SK-N-SH (cell line): ENCODE measurements around the gene PYCR2. TPM values are rescaled to one million over a fixed set of nuclear protein-coding genes. Genes with fewer than 3 reads are reported as not detected.

Experiments
- CTCF ChIA-PET: fragments of 300-600, 350-600 bp; formaldehyde crosslinking; extraction: SDS; loops from one replicate; lab custom pipeline; 2021; lab: Yijun Ruan, JAX
- POLR2A ChIA-PET: fragments of 350-600 bp; sonication (Branson Sonifier 250); formaldehyde crosslinking; extraction: SDS; loops from one replicate; lab custom pipeline; 2020; ENCODE audit warnings: antibody characterized with exemption, inconsistent platforms; lab: Yijun Ruan, JAX
- DNase-seq: peaks from one replicate; pipeline ENCODE4 v3.0.0; 2012
- H2AFZ ChIP-seq: fragments of 200-600 bp; sonication (generic); 2 replicates; pipeline ENCODE4 v1.8.1; 2016; ENCODE audit warnings: antibody characterized with exemption, mild to moderate bottlenecking, low read depth
- H3F3A ChIP-seq: fragments of 200-600 bp; sonication (generic); replicated peaks from 2 replicates; pipeline ENCODE3; 2016; ENCODE audit warnings: antibody characterized with exemption, mild to moderate bottlenecking; ENCODE audit not compliant: insufficient read depth
- H3K27ac ChIP-seq, 2 experiments: fragments of 200-500 bp in 1 of 2; fragments of 200-600 bp in 1 of 2; sonication (Bioruptor generic) in 1 of 2; sonication (generic), shearing (Covaris generic) in 1 of 2; 2 replicates each; pipeline versions ENCODE4 v1.5.1 to v1.6.1; 2014 to 2016; ENCODE audit warnings: low read depth in 2 of 2, inconsistent platforms in 1 of 2, low read length in 1 of 2, mild to moderate bottlenecking in 1 of 2, mixed read lengths in 1 of 2
- H3K27me3 ChIP-seq: fragments of 200-600 bp; sonication (generic), shearing (Covaris generic); 2 replicates; pipeline ENCODE4 v1.6.1; 2016; ENCODE audit warnings: mixed run types; ENCODE audit not compliant: insufficient read depth
- H3K36me3 ChIP-seq, 2 experiments: fragments of 200-500 bp in 1 of 2; fragments of 200-600 bp in 1 of 2; sonication (Bioruptor generic) in 1 of 2; sonication (generic) in 1 of 2; replicated peaks in 1 of 2; 2 replicates each; pipeline versions ENCODE3 to v1.5.1; 2014 to 2016; ENCODE audit warnings: low read length in 1 of 2, mild to moderate bottlenecking in 1 of 2; ENCODE audit not compliant: insufficient read depth in 2 of 2, control insufficient read depth in 1 of 2
- H3K4me1 ChIP-seq, 2 experiments: fragments of 200-500 bp in 1 of 2; fragments of 200-600 bp in 1 of 2; sonication (Bioruptor generic) in 1 of 2; sonication (generic), shearing (Covaris generic) in 1 of 2; 2 replicates each; pipeline versions ENCODE4 v1.5.1 to v1.6.1; 2014 to 2016; ENCODE audit warnings: low read depth in 1 of 2, low read length in 1 of 2, mixed run types in 1 of 2; ENCODE audit not compliant: insufficient read depth in 2 of 2, control insufficient read depth in 1 of 2
- H3K4me2 ChIP-seq: fragments of 200-600 bp; sonication (generic), shearing (Covaris generic); 2 replicates; pipeline ENCODE4 v1.6.1; 2017; ENCODE audit warnings: mixed run types
- H3K4me3 ChIP-seq, 2 experiments: fragments of 200-500 bp in 1 of 2; fragments of 200-600 bp in 1 of 2; sonication (Bioruptor generic) in 1 of 2; sonication (generic), shearing (Covaris generic) in 1 of 2; 2 replicates each; pipeline versions ENCODE4 v1.5.1 to v1.8.1; 2014 to 2016; ENCODE audit warnings: low read depth in 2 of 2, inconsistent platforms in 1 of 2, low read length in 1 of 2, mild to moderate bottlenecking in 1 of 2, mixed read lengths in 1 of 2, moderate library complexity in 1 of 2
- H3K79me2 ChIP-seq: fragments of 200-600 bp; sonication (generic); 2 replicates; pipeline ENCODE4 v1.8.1; 2017; ENCODE audit warnings: mild to moderate bottlenecking; ENCODE audit not compliant: insufficient read depth
- H3K9ac ChIP-seq: fragments of 200-600 bp; sonication (generic); 2 replicates; pipeline ENCODE4 v1.6.1; 2017; ENCODE audit warnings: mixed run types
- H3K9me2 ChIP-seq: fragments of 200-600 bp; sonication (generic); 2 replicates; pipeline ENCODE4 v1.6.1; 2017; ENCODE audit warnings: mixed run types
- H3K9me3 ChIP-seq: fragments of 200-600 bp; sonication (generic); 2 replicates; pipeline ENCODE4 v1.6.1; 2017; ENCODE audit warnings: mixed run types, mild to moderate bottlenecking, moderate library complexity
- H4K20me1 ChIP-seq: fragments of 200-600 bp; sonication (generic); 2 replicates; pipeline ENCODE4 v1.6.1; 2017; ENCODE audit warnings: mild to moderate bottlenecking, mixed run types; ENCODE audit not compliant: insufficient read depth
- CTCF ChIP-seq: fragments of 200-600 bp; sonication (generic); IDR thresholded peaks from 2 replicates; pipeline ENCODE4 v1.6.1; 2017; ENCODE audit warnings: antibody characterized with exemption, mild to moderate bottlenecking, moderate library complexity
- GABPA ChIP-seq: IDR thresholded peaks from 2 replicates; pipeline ENCODE4 v1.4.0; 2012; ENCODE audit warnings: low read depth, mild to moderate bottlenecking
- GATA2 ChIP-seq: sonication (generic); formaldehyde crosslinking; IDR thresholded peaks from 2 replicates; pipeline ENCODE4 v1.5.0; 2020; ENCODE audit warnings: mild to moderate bottlenecking, missing genetic modification reagents
- IRF3 ChIP-seq: fragments of 150-350 bp; IDR thresholded peaks from 2 replicates; pipeline ENCODE4 v1.6.1; 2016; ENCODE audit warnings: mild to moderate bottlenecking, low read depth, low read length
- NFIC ChIP-seq: IDR thresholded peaks from 2 replicates; pipeline ENCODE4 v1.4.0; 2012; ENCODE audit warnings: borderline replicate concordance
- PBX3 ChIP-seq: IDR thresholded peaks from 2 replicates; pipeline ENCODE4; 2012
- TEAD4 ChIP-seq: IDR thresholded peaks from 2 replicates; pipeline ENCODE4 v1.4.0; 2012; ENCODE audit warnings: mild to moderate bottlenecking, borderline replicate concordance; ENCODE audit not compliant: insufficient read depth
- USF1 ChIP-seq: IDR thresholded peaks from 2 replicates; pipeline ENCODE4 v1.4.0; 2012; ENCODE audit warnings: low read depth, borderline replicate concordance
- USF2 ChIP-seq: fragments of 150-350 bp; IDR thresholded peaks from 2 replicates; pipeline ENCODE4 v1.6.1; 2017; ENCODE audit warnings: antibody characterized with exemption, low read length, low read depth, borderline replicate concordance
- YY1 ChIP-seq: IDR thresholded peaks from 2 replicates; pipeline ENCODE4 v1.4.0; 2012; ENCODE audit warnings: low read depth, mild to moderate bottlenecking
- WGBS: methylation state at CpG from one replicate; pipeline ENCODE4 v1.1.6; 2017; ENCODE audit warnings: low lambda C conversion rate; 5-methylcytosine and 5-hydroxymethylcytosine counted together
- polyA plus RNA-seq, 3 experiments: library from polyadenylated mRNA; depleted of rRNA; stranded (reverse); fragments of >200 nt; gene quantifications; 2 replicates each; pipeline ENCODE4 v1.2.3, GENCODE V29; 2012

The PYCR2 gene
- polyA plus RNA-seq, 1 of the 3 experiments (the other 2 are of a cell fraction), result 95.3 TPM

GRCh38 chr1:225872075-225872430 is 52.0 kb downstream of the PYCR2 start:
- no peak overlapping the region for H3K4me3 ChIP-seq
- H3K36me3 ChIP-seq, result peaks cover 25 to 26% of the 10 kb centered on the region in 2 experiments
- CTCF ChIA-PET, result interaction anchor here (1.3 to 1.7 kb wide), 2 partner anchors 10 to 115 kb away, joined by 3 to 5 read pairs; partner anchors contain the start of gene TMEM63A
- no peak overlapping the region for H3K9ac ChIP-seq
- no peak for TF ChIP-seq NFIC
- no peak for TF ChIP-seq CTCF
- TF ChIP-seq USF1, result no peak
- POLR2A ChIA-PET, result no interaction called here
- 68% methylated on average over 3 of the region's 3 CpGs for WGBS
- no peaks in the 10 kb centered on the region for H3F3A ChIP-seq
- H3K27ac ChIP-seq, result no peak overlapping the region
- no peak overlapping the region for H3K4me2 ChIP-seq
- no peaks in the 10 kb centered on the region for H4K20me1 ChIP-seq
- H3K27me3 ChIP-seq, result no peaks in the 10 kb centered on the region
- H3K9me3 ChIP-seq, result no peaks in the 10 kb centered on the region
- no peaks in the 10 kb centered on the region for H3K79me2 ChIP-seq
- H3K4me1 ChIP-seq, result no peaks in the 10 kb centered on the region; a peak in 1 of 4 replicates
- DNase-seq, result no peak
- H3K9me2 ChIP-seq, result no peaks in the 10 kb centered on the region
- no peak overlapping the region for H2AFZ ChIP-seq

- Histone ChIP-seq H4K20me1 (no peaks in the 10 kb centered on the region), H3K79me2 (no peaks in the 10 kb centered on the region), H3K36me3 (peaks cover 27 to 31% of the 10 kb centered on the region in 2 experiments), H3K4me1 (0 out of 4 replicates have a peak, but pooled peaks cover 0 to 1% of the 10 kb centered on the region in 2 experiments), H3K9me3 (no peaks in the 10 kb centered on the region), H3F3A (peaks cover 4% of the 10 kb centered on the region), H3K9ac (no peak overlapping the region), H3K27ac (no peak overlapping the region), H3K4me2 (no peak overlapping the region), H3K4me3 (no peak overlapping the region), H2AFZ (no peak overlapping the region), H3K27me3 (no peaks in the 10 kb centered on the region), H3K9me2 (no peaks in the 10 kb centered on the region)
- ChIA-PET CTCF (interaction anchor here (1.0 to 1.7 kb wide), 5 partner anchors 11 to 397 kb away, joined by 3 to 5 read pairs (median 4); partner anchors contain the start of gene TMEM63A), POLR2A (no interaction called here)
- WGBS, result 86% methylated on average over 11 of the region's 11 CpGs
- TF ChIP-seq YY1 (no peak), CTCF (no peak), IRF3 (no peak), USF2 (no peak), GATA2 (CRISPR knock-in tag) (no peak), TEAD4 (no peak), USF1 (no peak), GABPA (no peak), PBX3 (no peak)
- no peak for DNase-seq
Observed at GRCh38 chr1:225871359-225872074, 52.5 kb downstream of the PYCR2 start.
